A549 treated with Mapracorat at 1 μM for 4 hours (cell line): ENCODE results near the gene ANKRD50. TPM values are rescaled to one million over a fixed set of nuclear protein-coding genes. Genes with fewer than 3 reads are reported as not detected.

Experiments
- total RNA-seq: library from RNA; stranded (reverse); fragments of 200-300 nt; extraction: Qiagen RNA extraction; gene quantifications from 5 replicates; pipeline ENCODE4 v1.2.3, GENCODE V29; 2022

Gene ANKRD50
- total RNA-seq, result 3.8 to 5.8 TPM (median 5.2 TPM) in 5 replicates

GRCh38 chr4:124712372-124713184 lies at the start of gene ANKRD50:
TSS of gene ANKRD50 (minus strand) at chr4:124712732. CDS start at chr4:124710511, 2,221 bp downstream.

